GM20000 (cell line): ENCODE measurements around the gene EFNA5.

ENCODE experiments used
- DNase-seq: peaks from one replicate; pipeline ENCODE4 v3.0.0; 2012; ENCODE audit warnings: low spot score
- CTCF ChIP-seq: IDR thresholded peaks from 2 replicates; pipeline ENCODE4 v1.5.1; 2012; ENCODE audit warnings: mild to moderate bottlenecking, control low read depth; ENCODE audit errors: extremely low read depth, missing control alignments

Gene EFNA5

GRCh38 chr5:107571621-107572536, 98.9 kb downstream of the EFNA5 start:
- TF ChIP-seq CTCF, result peak; percentile 89
- DNase-seq, result peak; percentile 71

GRCh38 chr5:107570805-107571531, 99.8 kb downstream of the EFNA5 start:
- DNase-seq, result peak; percentile 55

GRCh38 chr5:107570181-107570580, 100.6 kb downstream of the EFNA5 start:
- TF ChIP-seq CTCF, result no peak
- no peak for DNase-seq

More at GRCh38 chr5:107570805-107571531, 99.8 kb downstream of the EFNA5 start:
- TF ChIP-seq CTCF, result no peak

- DNase-seq, result no peak
Observed at GRCh38 chr5:107567901-107568671, 102.7 kb downstream of the EFNA5 start.

GRCh38 chr5:107566986-107567385, 103.8 kb downstream of the EFNA5 start:
- no peak for DNase-seq
- TF ChIP-seq CTCF, result no peak

More at GRCh38 chr5:107567901-107568671, 102.7 kb downstream of the EFNA5 start:
- no peak for TF ChIP-seq CTCF

- DNase-seq, result no peak
- TF ChIP-seq CTCF, result no peak
Observed at GRCh38 chr5:107565791-107566767, 104.7 kb downstream of the EFNA5 start.
